ENCODE measurements around the gene IL10. TPM values are rescaled to one million over a fixed set of nuclear protein-coding genes. Genes with fewer than 3 reads are reported as not detected.

Gene IL10
- total and polyA plus RNA-seq, 7 donors = 1.6 to 16.8 (median 5.4) TPM

DNA sequence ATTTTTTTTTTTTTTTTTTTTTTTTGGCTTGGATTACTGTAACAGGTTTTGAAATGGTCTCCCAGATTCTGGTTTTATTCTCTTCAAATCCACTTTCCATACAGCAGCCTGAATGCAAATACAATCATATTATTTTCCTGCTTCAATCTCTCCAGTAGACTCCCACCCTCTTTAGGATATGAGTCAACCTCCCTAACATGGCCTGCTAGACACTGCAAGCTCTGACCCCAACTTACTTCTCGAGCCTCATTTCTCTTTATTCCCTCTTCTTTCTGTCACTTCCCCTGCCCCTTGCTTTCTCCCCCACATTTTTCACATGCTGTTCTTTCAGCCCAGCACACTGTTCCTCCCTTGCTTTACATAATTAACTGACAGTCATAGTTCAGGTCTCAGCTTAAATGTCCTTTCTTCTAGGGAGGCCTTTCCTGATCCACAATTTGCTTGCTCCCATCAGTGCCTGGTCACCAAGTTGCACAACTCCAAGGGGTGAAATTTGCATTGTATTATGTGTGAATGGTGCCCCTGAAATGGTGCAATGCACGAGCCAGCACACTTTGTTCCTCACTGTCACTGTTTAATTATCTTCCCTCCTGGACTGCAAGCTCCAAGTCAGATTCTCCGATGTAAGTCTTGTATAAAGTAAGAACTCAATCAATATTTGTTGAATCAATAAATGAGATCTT lies 23.8 kb downstream of the IL10 start:
- TF ChIP-seq, protein P1, sequence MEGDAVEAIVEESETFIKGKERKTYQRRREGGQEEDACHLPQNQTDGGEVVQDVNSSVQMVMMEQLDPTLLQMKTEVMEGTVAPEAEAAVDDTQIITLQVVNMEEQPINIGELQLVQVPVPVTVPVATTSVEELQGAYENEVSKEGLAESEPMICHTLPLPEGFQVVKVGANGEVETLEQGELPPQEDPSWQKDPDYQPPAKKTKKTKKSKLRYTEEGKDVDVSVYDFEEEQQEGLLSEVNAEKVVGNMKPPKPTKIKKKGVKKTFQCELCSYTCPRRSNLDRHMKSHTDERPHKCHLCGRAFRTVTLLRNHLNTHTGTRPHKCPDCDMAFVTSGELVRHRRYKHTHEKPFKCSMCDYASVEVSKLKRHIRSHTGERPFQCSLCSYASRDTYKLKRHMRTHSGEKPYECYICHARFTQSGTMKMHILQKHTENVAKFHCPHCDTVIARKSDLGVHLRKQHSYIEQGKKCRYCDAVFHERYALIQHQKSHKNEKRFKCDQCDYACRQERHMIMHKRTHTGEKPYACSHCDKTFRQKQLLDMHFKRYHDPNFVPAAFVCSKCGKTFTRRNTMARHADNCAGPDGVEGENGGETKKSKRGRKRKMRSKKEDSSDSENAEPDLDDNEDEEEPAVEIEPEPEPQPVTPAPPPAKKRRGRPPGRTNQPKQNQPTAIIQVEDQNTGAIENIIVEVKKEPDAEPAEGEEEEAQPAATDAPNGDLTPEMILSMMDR (IDR thresholded peaks at IDR 0.05) = no peak
- TF ChIP-seq POLR2A (IDR thresholded peaks at IDR 0.05) (no peak), EP300 (IDR thresholded peaks at IDR 0.05) (no peak), POLR2AphosphoS5 (IDR thresholded peaks at IDR 0.05) (no peak)
- no peak overlapping the region for H3K4me3 ChIP-seq
- WGBS, 2 donors = 85 to 87% methylated on average over 3 of the region's 3 CpGs
- H3K36me3 ChIP-seq = no peaks in the 10 kb centered on the region
- no peaks in the 10 kb centered on the region for H3K4me1 ChIP-seq
- no peak for DNase-seq
- H3K9me3 ChIP-seq = no peaks in the 10 kb centered on the region
- no peaks in the 10 kb centered on the region for H3K27me3 ChIP-seq
- intact Hi-C loops (cut with DNase I) = no loop called here
- no peak overlapping the region for H3K27ac ChIP-seq

GRCh38 chr1:206745301-206745700 lies 27.0 kb downstream of the IL10 start:
- Histone ChIP-seq H3K27me3 (no peaks in the 10 kb centered on the region), H3K4me3 (no peak overlapping the region), H3K9me3 (no peaks in the 10 kb centered on the region), H3K4me1 (no peaks in the 10 kb centered on the region), H3K27ac (no peak overlapping the region), H3K36me3 (no peaks in the 10 kb centered on the region)
- 91 to 96% methylated on average over 1 of the region's 1 CpG for WGBS, 2 donors
- TF ChIP-seq, protein P1 (IDR thresholded peaks at IDR 0.05) = no peak
- TF ChIP-seq EP300 (IDR thresholded peaks at IDR 0.05) (no peak), POLR2AphosphoS5 (IDR thresholded peaks at IDR 0.05) (no peak), POLR2A (IDR thresholded peaks at IDR 0.05) (no peak)
- intact Hi-C loops (cut with DNase I) = no loop called here
- no peak for DNase-seq

DNA sequence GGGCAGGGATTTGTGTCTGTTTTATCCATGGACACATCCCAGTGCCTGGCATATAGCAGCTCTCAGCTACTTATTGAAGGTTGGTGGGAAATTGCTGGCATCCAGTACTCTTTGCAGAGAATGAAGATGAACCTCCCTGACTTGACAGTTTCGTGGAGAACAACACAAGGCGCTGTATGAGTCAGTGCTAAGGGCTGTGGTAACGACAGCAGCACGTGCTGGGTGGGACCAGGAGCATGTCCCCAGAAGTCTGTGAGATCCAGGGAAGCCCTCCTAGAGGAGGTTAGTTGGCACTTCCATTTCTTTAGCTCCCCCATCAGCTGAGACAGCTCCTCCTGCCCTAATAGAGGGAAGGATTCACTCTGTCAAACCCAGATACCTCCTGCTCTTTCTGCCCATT lies 27.6 kb downstream of the IL10 start:
- Histone ChIP-seq H3K4me1 (no peaks in the 10 kb centered on the region), H3K9me3 (no peaks in the 10 kb centered on the region), H3K4me3 (no peak overlapping the region), H3K27ac (no peak overlapping the region), H3K36me3 (no peaks in the 10 kb centered on the region), H3K27me3 (no peaks in the 10 kb centered on the region)
- WGBS, 2 donors = 50 to 68% methylated on average over 4 of the region's 4 CpGs
- DNase-seq = no peak
- no peak for TF ChIP-seq POLR2A (IDR thresholded peaks at IDR 0.05)
- TF ChIP-seq EP300 (IDR thresholded peaks at IDR 0.05) = no peak
- TF ChIP-seq, protein P1 (IDR thresholded peaks at IDR 0.05) = no peak
- TF ChIP-seq POLR2AphosphoS5 (IDR thresholded peaks at IDR 0.05) = no peak
- intact Hi-C loops (cut with DNase I) = no loop called here

DNA sequence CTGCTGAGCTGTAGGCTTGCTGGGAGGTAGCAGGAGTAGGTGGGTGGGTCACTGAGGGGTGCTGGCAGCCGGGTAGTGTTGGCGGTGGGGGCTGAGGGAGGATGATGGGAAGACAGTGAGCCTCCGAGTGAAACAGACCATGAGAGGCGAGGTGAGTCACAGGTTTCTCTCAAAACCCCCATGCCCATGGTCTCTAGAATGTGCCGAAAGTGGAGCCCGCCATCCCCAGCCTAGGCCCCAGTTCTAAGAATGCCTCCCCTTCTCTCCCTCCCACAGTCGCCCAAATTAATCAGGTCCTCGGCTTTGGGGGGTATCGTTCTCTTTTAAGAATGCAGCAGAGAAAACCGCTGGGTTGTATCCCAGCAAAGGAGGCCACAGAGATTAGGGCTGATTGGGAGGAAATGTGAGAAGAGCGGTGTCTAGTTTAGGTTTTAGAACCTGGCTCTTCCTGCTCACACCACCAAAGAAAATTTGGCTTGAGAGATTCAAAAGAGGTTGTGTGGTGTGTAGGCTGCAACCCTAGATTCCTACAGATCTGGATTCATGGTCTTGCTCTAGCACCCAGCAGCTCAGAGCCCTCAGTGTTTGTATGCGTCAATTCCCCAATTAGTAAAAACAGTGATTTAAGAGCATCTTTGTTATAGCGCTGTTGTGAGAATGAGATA lies 29.4 kb downstream of the IL10 start:
- H3K4me1 ChIP-seq = peaks cover 0 to 13% (median 8%) of the 10 kb centered on the region in 4 donors
- H3K27ac ChIP-seq = no peak overlapping the region
- no peak overlapping the region for H3K4me3 ChIP-seq
- H3K36me3 ChIP-seq = no peaks in the 10 kb centered on the region
- no peaks in the 10 kb centered on the region for H3K27me3 ChIP-seq
- no peak for DNase-seq
- intact Hi-C loops (cut with DNase I) = no loop called here
- 72 to 76% methylated on average over 13 of the region's 13 CpGs for WGBS, 2 donors
- no peaks in the 10 kb centered on the region for H3K9me3 ChIP-seq
- TF ChIP-seq EP300 (IDR thresholded peaks at IDR 0.05) (no peak), POLR2AphosphoS5 (IDR thresholded peaks at IDR 0.05) (no peak), POLR2A (IDR thresholded peaks at IDR 0.05) (no peak)
- TF ChIP-seq, protein P1 (IDR thresholded peaks at IDR 0.05) = no peak

All from sigmoid colon (tissue), 7 donors.